ENCODE data around the gene FRMPD4. TPM values are rescaled to one million over a fixed set of nuclear protein-coding genes. Genes with fewer than 3 reads are reported as not detected.
A peak's percentile ranks its signal among the peaks of the same experiment; 100 is the strongest.

The FRMPD4 gene
- total RNA-seq, 1 donor: 1.8 TPM

- DNase-seq (ENCODE audit: insufficient read length, low spot score, missing footprints): no peak
Observed at GRCh38 chrX:12701628-12702027, 563.4 kb downstream of the FRMPD4 start.

DNA sequence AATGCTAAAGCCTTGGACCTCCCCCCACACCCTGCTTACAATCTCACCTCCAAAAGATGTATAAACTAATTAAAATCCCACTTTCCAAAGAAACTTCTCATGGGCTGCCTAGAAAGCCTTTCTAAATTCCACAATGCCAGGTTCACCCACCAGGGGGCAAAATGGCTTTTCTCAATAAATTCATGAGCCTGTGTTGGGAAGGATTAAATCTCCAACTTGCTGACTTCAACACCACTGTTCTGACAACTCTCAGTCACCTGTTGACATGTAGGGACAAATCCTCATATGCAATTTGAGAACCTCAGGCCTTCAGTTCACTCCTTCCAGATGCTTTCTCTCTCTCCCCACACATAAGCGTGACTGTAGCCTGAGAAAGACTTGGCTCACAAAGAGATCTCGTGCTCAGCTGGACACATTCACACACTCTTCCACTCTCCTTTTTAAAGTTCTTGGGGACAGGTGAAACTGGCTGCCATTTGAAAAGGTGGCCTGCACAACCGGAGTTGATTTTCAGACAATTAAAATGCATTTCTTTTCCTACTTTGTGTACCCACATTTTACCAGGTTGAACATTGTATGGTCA, 564.3 kb downstream of the FRMPD4 start:
- no peak for DNase-seq (ENCODE audit: insufficient read length, low spot score, missing footprints)
- no peak overlapping the region for H3K4me3 ChIP-seq (ENCODE audit: insufficient read depth, low read length)
- H3K27me3 ChIP-seq (ENCODE audit: insufficient read depth, low read length): no peaks in the 10 kb centered on the region
- H4K20me1 ChIP-seq (ENCODE audit: insufficient read depth, low read length): no peaks in the 10 kb centered on the region
- H3K79me2 ChIP-seq (ENCODE audit: insufficient read depth, low read length): no peaks in the 10 kb centered on the region
- H3K27ac ChIP-seq (ENCODE audit: low read depth, low read length): no peak overlapping the region
- H3K4me1 ChIP-seq (ENCODE audit: insufficient read depth, low read length): no peaks in the 10 kb centered on the region
- no peaks in the 10 kb centered on the region for H3K9me3 ChIP-seq (ENCODE audit: low read depth, low read length)
- TF ChIP-seq CTCF (IDR thresholded peaks at IDR 0.05; ENCODE audit: extremely low read depth, low read depth, low read length): peak; percentile 36
- H3K36me3 ChIP-seq (ENCODE audit: insufficient read depth, low read length): no peaks in the 10 kb centered on the region
- no peak overlapping the region for H3K4me2 ChIP-seq (ENCODE audit: insufficient read depth, low read length)
- H2AFZ ChIP-seq (ENCODE audit: low read length): no peak overlapping the region

More at GRCh38 chrX:12701628-12702027, 563.4 kb downstream of the FRMPD4 start:
- Histone ChIP-seq H2AFZ (ENCODE audit: low read length) (no peak overlapping the region), H4K20me1 (ENCODE audit: insufficient read depth, low read length) (no peaks in the 10 kb centered on the region), H3K27ac (ENCODE audit: low read depth, low read length) (no peak overlapping the region), H3K4me3 (ENCODE audit: insufficient read depth, low read length) (no peak overlapping the region), H3K4me2 (ENCODE audit: insufficient read depth, low read length) (no peak overlapping the region), H3K4me1 (ENCODE audit: insufficient read depth, low read length) (no peaks in the 10 kb centered on the region), H3K27me3 (ENCODE audit: insufficient read depth, low read length) (no peaks in the 10 kb centered on the region), H3K79me2 (ENCODE audit: insufficient read depth, low read length) (no peaks in the 10 kb centered on the region), H3K36me3 (ENCODE audit: insufficient read depth, low read length) (no peaks in the 10 kb centered on the region), H3K9me3 (ENCODE audit: low read depth, low read length) (no peaks in the 10 kb centered on the region)
- TF ChIP-seq CTCF (IDR thresholded peaks at IDR 0.05; ENCODE audit: extremely low read depth, low read depth, low read length): peak; percentile 52

GRCh38 chrX:12704706-12705105, 566.4 kb downstream of the FRMPD4 start:
- no peaks in the 10 kb centered on the region for H3K27me3 ChIP-seq (ENCODE audit: insufficient read depth, low read length)
- H3K4me1 ChIP-seq (ENCODE audit: insufficient read depth, low read length): no peaks in the 10 kb centered on the region
- DNase-seq (ENCODE audit: insufficient read length, low spot score, missing footprints): no peak
- no peak overlapping the region for H3K4me2 ChIP-seq (ENCODE audit: insufficient read depth, low read length)
- H3K9me3 ChIP-seq (ENCODE audit: low read depth, low read length): no peaks in the 10 kb centered on the region
- no peaks in the 10 kb centered on the region for H3K36me3 ChIP-seq (ENCODE audit: insufficient read depth, low read length)
- no peaks in the 10 kb centered on the region for H4K20me1 ChIP-seq (ENCODE audit: insufficient read depth, low read length)
- no peaks in the 10 kb centered on the region for H3K79me2 ChIP-seq (ENCODE audit: insufficient read depth, low read length)
- no peak overlapping the region for H3K4me3 ChIP-seq (ENCODE audit: insufficient read depth, low read length)
- H3K27ac ChIP-seq (ENCODE audit: low read depth, low read length): no peak overlapping the region
- no peak overlapping the region for H2AFZ ChIP-seq (ENCODE audit: low read length)
- no peak for TF ChIP-seq CTCF (IDR thresholded peaks at IDR 0.05; ENCODE audit: extremely low read depth, low read depth, low read length)

DNA sequence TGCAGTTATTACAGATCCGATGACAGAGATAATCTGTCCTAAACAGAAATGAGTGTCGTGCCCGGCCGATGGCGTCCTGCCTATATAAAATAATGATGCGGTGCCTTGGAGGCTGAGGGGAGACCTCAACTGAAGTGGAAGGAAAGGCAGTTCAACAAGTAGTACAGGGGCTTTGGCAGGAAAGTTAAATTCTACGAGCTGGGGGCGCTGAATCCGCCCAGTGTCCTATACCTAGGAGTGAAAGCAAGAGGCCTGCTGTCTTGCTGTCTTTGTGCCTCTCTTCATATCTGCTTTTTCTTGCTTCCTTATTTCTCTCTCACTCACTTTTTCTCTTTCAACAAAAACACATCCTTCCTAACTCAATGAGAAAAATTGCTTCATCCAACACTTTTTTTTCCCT, 570.8 kb downstream of the FRMPD4 start:
- H2AFZ ChIP-seq (ENCODE audit: low read length): no peak overlapping the region
- H3K4me3 ChIP-seq (ENCODE audit: insufficient read depth, low read length): no peak overlapping the region
- H3K27me3 ChIP-seq (ENCODE audit: insufficient read depth, low read length): no peaks in the 10 kb centered on the region
- no peak overlapping the region for H3K27ac ChIP-seq (ENCODE audit: low read depth, low read length)
- no peak for DNase-seq (ENCODE audit: insufficient read length, low spot score, missing footprints)
- H3K79me2 ChIP-seq (ENCODE audit: insufficient read depth, low read length): no peaks in the 10 kb centered on the region
- H4K20me1 ChIP-seq (ENCODE audit: insufficient read depth, low read length): no peaks in the 10 kb centered on the region
- no peaks in the 10 kb centered on the region for H3K36me3 ChIP-seq (ENCODE audit: insufficient read depth, low read length)
- TF ChIP-seq CTCF (IDR thresholded peaks at IDR 0.05; ENCODE audit: extremely low read depth, low read depth, low read length): peak; percentile 23
- no peaks in the 10 kb centered on the region for H3K4me1 ChIP-seq (ENCODE audit: insufficient read depth, low read length)
- no peaks in the 10 kb centered on the region for H3K9me3 ChIP-seq (ENCODE audit: low read depth, low read length)
- H3K4me2 ChIP-seq (ENCODE audit: insufficient read depth, low read length): no peak overlapping the region

All from osteoblast (primary cell).